PC-3 (cell line): ENCODE results near the gene CCDC87. TPM values are rescaled to one million over a fixed set of nuclear protein-coding genes. Genes with fewer than 3 reads are reported as not detected.

Experiments used
- ATAC-seq: fragments of 200-7000 bp; cut with Tn5 transposase; 2 replicates; pipeline ENCODE4 v1.9.1; 2020; ENCODE audit warnings: mild to moderate bottlenecking, moderate library complexity
- BruUV-seq: library from RNA; stranded (reverse); fragments of 400-500 nt; replicated peaks from 2 replicates; lab custom pipeline; 2021; lab: Mats Ljungman, UMichigan
- CTCF ChIA-PET: fragments of 300-600 bp; sonication (Branson Sonifier 250); formaldehyde crosslinking; loops from one replicate; lab custom pipeline; 2022; ENCODE audit warnings: antibody characterized with exemption; lab: Charles Lee
- POLR2A ChIA-PET: fragments of 300-600 bp; sonication (Branson Sonifier 250); formaldehyde crosslinking; loops from one replicate; lab custom pipeline; 2022; ENCODE audit warnings: antibody characterized with exemption; ENCODE audit not compliant: unreplicated experiment; lab: Charles Lee
- DNase-seq: peaks from one replicate; pipeline ENCODE4 v3.0.0-alpha.2; 2015
- H2AFZ ChIP-seq: fragments of 300-600 bp; sonication (generic); 2 replicates; pipeline ENCODE4 v1.6.0; 2016; ENCODE audit warnings: antibody characterized with exemption, low read length
- H3F3A ChIP-seq: fragments of 300-600 bp; sonication (generic); one replicate; pipeline ENCODE4 v1.6.0; 2017; ENCODE audit warnings: antibody characterized with exemption, low read length, control low read depth, mild to moderate bottlenecking; ENCODE audit not compliant: unreplicated experiment
- H3K27ac ChIP-seq: fragments of 300-600 bp; sonication (generic); 2 replicates; pipeline ENCODE4 v1.5.1; 2016; ENCODE audit warnings: mild to moderate bottlenecking, low read length
- H3K27me3 ChIP-seq: fragments of 300-600 bp; sonication (generic); 2 replicates; pipeline ENCODE4 v1.6.1; 2016; ENCODE audit warnings: low read length, mixed read lengths
- H3K36me3 ChIP-seq: fragments of 300-600 bp; sonication (generic); 2 replicates; pipeline ENCODE4 v1.6.1; 2016; ENCODE audit warnings: low read depth, mixed run types, low read length, mixed read lengths
- H3K4me1 ChIP-seq: fragments of 300-600 bp; sonication (generic); 2 replicates; pipeline ENCODE4 v1.5.1; 2016; ENCODE audit warnings: low read length; ENCODE audit not compliant: insufficient read depth
- H3K4me2 ChIP-seq: fragments of 300-600 bp; sonication (generic); 2 replicates; pipeline ENCODE4 v1.6.0; 2016; ENCODE audit warnings: low read length
- H3K4me3 ChIP-seq: fragments of 300-600 bp; sonication (generic); 2 replicates; pipeline ENCODE4 v1.5.1; 2016; ENCODE audit warnings: mild to moderate bottlenecking, low read length, mixed read lengths
- H3K79me2 ChIP-seq: fragments of 300-600 bp; sonication (generic); 2 replicates; pipeline ENCODE4 v1.6.1; 2017; ENCODE audit warnings: low read length, mixed read lengths
- H3K9ac ChIP-seq: fragments of 300-600 bp; sonication (generic); 2 replicates; pipeline ENCODE4 v1.6.0; 2016; ENCODE audit warnings: mild to moderate bottlenecking, low read length
- H3K9me2 ChIP-seq: fragments of 300-600 bp; sonication (generic); replicated peaks from 2 replicates; pipeline ENCODE4 v1.6.1; 2016; ENCODE audit warnings: mixed run types, low read length, mixed read lengths
- H3K9me3 ChIP-seq: fragments of 300-600 bp; sonication (generic); 2 replicates; pipeline ENCODE4 v1.6.1; 2016; ENCODE audit warnings: low read length, mixed read lengths
- H4K20me1 ChIP-seq: fragments of 300-600 bp; sonication (generic); 2 replicates; pipeline ENCODE4 v1.6.1; 2016; ENCODE audit warnings: low read length, mixed read lengths
- EZH2 ChIP-seq: fragments of 300-600 bp; sonication (generic); IDR thresholded peaks from one replicate; pipeline ENCODE4 v1.6.1; 2017; ENCODE audit warnings: antibody characterized with exemption, mild to moderate bottlenecking, low read length; ENCODE audit not compliant: unreplicated experiment
- EZH2phosphoT487 ChIP-seq: fragments of 300-600 bp; sonication (generic); IDR thresholded peaks from 2 replicates; pipeline ENCODE4 v1.6.1; 2018; ENCODE audit warnings: mild to moderate bottlenecking, antibody characterized with exemption, low read length, borderline replicate concordance
- intact Hi-C: fragments of 100-400 bp; cut with micrococcal nuclease; formaldehyde crosslinking; loops from 2 replicates; pipeline ENCODE4 v1.9.0; 2023
- total RNA-seq: library from RNA; depleted of rRNA; stranded (reverse); fragments of >200 nt; gene quantifications from 2 replicates; pipeline ENCODE4 v1.2.3, GENCODE V29; 2014
- TF ChIP-seq, protein P1 (sequence below): fragments of 300-600 bp; sonication (generic); conservative IDR thresholded peaks from 2 replicates; pipeline ENCODE4 v1.5.1; 2017; ENCODE audit warnings: antibody characterized with exemption, low read depth, mild to moderate bottlenecking, low read length

CCDC87 gene
- total RNA-seq, 1 experiment from 2014 or later: 0.69 TPM

DNA sequence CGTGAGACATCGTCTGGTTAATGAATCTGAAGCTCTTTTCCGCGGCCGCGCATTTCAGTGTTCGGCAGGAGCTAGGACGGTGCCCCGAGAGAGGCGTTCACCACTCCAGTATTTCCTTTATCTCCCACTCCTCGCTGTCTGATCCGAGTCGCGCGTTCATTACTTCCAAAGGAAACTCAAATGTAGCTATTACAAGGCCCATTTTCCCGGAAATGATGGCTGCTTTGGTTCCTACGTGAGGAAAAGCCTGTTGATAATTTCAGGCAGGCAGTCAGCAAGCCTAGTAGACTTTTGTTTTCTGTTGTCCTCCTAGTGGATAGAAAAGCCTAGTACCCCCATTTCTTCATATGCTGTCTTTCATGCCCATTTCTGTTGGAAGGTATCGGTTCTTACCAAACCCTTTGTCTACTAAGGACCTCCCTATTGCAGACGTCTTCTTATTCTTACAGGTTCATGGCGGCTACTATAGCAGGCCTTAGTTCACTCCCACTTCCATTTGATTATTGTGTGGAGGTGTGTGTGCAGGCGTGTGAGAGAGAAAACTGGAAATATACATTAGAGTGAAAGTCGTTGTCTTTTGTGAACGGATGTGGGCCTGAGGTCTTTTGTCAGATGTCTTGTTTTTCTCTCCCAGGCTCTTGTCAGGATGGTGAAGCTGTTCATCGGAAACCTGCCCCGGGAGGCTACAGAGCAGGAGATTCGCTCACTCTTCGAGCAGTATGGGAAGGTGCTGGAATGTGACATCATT is 46.4 kb upstream of the CCDC87 start:
- Histone ChIP-seq H3K4me3 (peak overlapping the region; percentile 95), H4K20me1 (peaks cover 58% of the 10 kb centered on the region), H3K9me2 (no peaks in the 10 kb centered on the region), H3K4me1 (peaks cover 43% of the 10 kb centered on the region), H3K9ac (peak overlapping the region; percentile 96), H3K36me3 (peaks cover 50% of the 10 kb centered on the region), H3K79me2 (peaks cover 97% of the 10 kb centered on the region), H3K27ac (peak overlapping the region; percentile 73), H2AFZ (peak overlapping the region; percentile 53), H3K9me3 (no peaks in the 10 kb centered on the region), H3F3A (peaks cover 7% of the 10 kb centered on the region), H3K27me3 (no peaks in the 10 kb centered on the region), H3K4me2 (peak overlapping the region; percentile 94)
- TF ChIP-seq, protein P1, sequence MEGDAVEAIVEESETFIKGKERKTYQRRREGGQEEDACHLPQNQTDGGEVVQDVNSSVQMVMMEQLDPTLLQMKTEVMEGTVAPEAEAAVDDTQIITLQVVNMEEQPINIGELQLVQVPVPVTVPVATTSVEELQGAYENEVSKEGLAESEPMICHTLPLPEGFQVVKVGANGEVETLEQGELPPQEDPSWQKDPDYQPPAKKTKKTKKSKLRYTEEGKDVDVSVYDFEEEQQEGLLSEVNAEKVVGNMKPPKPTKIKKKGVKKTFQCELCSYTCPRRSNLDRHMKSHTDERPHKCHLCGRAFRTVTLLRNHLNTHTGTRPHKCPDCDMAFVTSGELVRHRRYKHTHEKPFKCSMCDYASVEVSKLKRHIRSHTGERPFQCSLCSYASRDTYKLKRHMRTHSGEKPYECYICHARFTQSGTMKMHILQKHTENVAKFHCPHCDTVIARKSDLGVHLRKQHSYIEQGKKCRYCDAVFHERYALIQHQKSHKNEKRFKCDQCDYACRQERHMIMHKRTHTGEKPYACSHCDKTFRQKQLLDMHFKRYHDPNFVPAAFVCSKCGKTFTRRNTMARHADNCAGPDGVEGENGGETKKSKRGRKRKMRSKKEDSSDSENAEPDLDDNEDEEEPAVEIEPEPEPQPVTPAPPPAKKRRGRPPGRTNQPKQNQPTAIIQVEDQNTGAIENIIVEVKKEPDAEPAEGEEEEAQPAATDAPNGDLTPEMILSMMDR: no peak
- DNase-seq: peak; percentile 41
- no peak for ATAC-seq
- ChIA-PET CTCF (no interaction called here), POLR2A (interaction anchor here (0.6 kb wide), 1 partner anchor 13 kb away, joined by 5 read pairs; no protein-coding TSS in a partner anchor)
- BruUV-seq: TSS peak; percentile 60
- intact Hi-C loops: loop anchor here (2.0 kb wide), 1 partner anchor 22 kb away; the partner anchor contains the start of gene RBM14

DNA sequence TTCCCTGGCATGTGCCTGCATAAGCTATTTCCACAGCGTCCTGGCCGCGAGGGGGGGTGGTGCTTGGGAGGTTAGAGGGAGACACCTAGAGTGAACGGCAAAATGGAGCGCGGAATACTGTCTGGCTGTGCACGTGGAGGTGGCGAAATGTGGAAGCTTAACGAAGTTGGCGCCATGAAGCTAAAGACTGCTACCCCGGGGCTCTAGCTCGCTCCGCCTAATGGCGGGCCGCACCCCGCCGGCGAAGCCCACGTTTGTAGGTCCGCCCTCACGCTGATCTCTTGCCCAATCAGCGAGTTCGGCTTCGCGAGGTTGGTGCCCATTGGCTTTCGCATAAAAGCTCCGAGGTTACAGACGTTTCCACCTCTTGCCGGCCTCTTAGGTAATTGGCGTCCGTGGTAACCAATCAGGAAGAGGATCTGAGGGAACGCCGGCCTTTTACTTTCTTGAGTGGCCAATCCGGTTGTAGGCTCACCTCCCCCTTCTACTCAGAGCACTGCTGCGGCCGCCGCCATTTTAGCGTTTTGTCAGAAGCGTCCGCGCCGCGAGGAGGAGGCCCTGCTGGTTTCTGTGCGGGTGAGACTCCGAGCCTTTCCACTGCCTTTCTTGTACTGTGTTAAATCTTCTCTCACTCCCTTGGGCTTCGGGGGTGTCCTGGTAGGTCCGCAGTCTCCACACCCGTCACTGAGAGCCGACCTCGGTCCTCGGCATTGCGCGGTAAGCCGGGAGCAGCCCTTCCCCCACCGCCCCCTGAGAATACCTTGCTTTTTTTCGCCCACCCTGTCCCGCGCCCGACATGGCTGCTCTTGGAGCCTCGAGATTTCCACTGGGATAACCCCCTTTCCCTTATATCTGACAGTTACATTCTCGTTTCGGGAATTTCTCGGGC is 45.6 kb upstream of the CCDC87 start, which contains the start of gene RBM4:
Gene RBM4 (plus strand): TSS at position 527 of the 889 bp plus-strand sequence. CDS start 1,009 bp downstream, outside the sequence.
- TF ChIP-seq, protein P1: no peak; the same call in 1 of the 2 replicates
- TF ChIP-seq EZH2: no peak
- TF ChIP-seq EZH2phosphoT487: no peak
- H3K27me3 ChIP-seq: no peaks in the 10 kb centered on the region
- peak within 1 kb of the TSS; percentile 96 for H3K9ac ChIP-seq
- H3K4me2 ChIP-seq: peak within 1 kb of the TSS; percentile 94
- peak; percentile 93 for ATAC-seq
- H3K4me3 ChIP-seq: peak within 1 kb of the TSS; percentile 95
- no TSS peak for BruUV-seq
- intact Hi-C loops: loop anchor here (2.0 kb wide), 1 partner anchor 22 kb away; the partner anchor contains the start of gene RBM14
- no peaks in the 10 kb centered on the region for H3K9me2 ChIP-seq
- DNase-seq: peak; percentile 100
- H3F3A ChIP-seq: peaks cover 7% of the 10 kb centered on the region
- H3K4me1 ChIP-seq: peaks cover 43% of the 10 kb centered on the region
- H2AFZ ChIP-seq: peak within 1 kb of the TSS; percentile 76
- peaks cover 52% of the 10 kb centered on the region for H4K20me1 ChIP-seq
- H3K36me3 ChIP-seq: peaks cover 44% of the 10 kb centered on the region
- peaks cover 97% of the 10 kb centered on the region for H3K79me2 ChIP-seq
- no peaks in the 10 kb centered on the region for H3K9me3 ChIP-seq
- POLR2A ChIA-PET: interaction anchor here (0.6 to 1.2 kb wide), 6 partner anchors 19 to 558 kb away, joined by 4 to 20 read pairs (median 4); partner anchors contain the start of genes DPP3, RBM14 and RBM4B
- peak within 1 kb of the TSS; percentile 73 for H3K27ac ChIP-seq
- CTCF ChIA-PET: interaction anchor here (0.6 to 1.2 kb wide), 3 partner anchors 46 to 841 kb away, joined by 3 to 5 read pairs (median 3); partner anchors contain the start of gene CCDC87
